Uterus (tissue), 2 donors: ENCODE results near the gene OST4.

Experiments used
- CTCF ChIP-seq, 4 experiments: fragments of 200-600 bp in 2 of 4; fragments of 450-650 bp in 2 of 4; sonication (generic) in 2 of 4; IDR thresholded peaks; one replicate each; pipeline ENCODE4 v1.5.1; 2016 to 2019; ENCODE audit warnings: antibody characterized with exemption in 4 of 4, mild to moderate bottlenecking in 2 of 4, moderate library complexity in 1 of 4
- POLR2A ChIP-seq, 2 donors: fragments of 450-650 bp; IDR thresholded peaks; one replicate each; pipeline ENCODE4 v1.6.1; 2016; ENCODE audit warnings: antibody characterized with exemption in 2 of 2, mild to moderate bottlenecking in 1 of 2, moderate library complexity in 1 of 2

DNA sequence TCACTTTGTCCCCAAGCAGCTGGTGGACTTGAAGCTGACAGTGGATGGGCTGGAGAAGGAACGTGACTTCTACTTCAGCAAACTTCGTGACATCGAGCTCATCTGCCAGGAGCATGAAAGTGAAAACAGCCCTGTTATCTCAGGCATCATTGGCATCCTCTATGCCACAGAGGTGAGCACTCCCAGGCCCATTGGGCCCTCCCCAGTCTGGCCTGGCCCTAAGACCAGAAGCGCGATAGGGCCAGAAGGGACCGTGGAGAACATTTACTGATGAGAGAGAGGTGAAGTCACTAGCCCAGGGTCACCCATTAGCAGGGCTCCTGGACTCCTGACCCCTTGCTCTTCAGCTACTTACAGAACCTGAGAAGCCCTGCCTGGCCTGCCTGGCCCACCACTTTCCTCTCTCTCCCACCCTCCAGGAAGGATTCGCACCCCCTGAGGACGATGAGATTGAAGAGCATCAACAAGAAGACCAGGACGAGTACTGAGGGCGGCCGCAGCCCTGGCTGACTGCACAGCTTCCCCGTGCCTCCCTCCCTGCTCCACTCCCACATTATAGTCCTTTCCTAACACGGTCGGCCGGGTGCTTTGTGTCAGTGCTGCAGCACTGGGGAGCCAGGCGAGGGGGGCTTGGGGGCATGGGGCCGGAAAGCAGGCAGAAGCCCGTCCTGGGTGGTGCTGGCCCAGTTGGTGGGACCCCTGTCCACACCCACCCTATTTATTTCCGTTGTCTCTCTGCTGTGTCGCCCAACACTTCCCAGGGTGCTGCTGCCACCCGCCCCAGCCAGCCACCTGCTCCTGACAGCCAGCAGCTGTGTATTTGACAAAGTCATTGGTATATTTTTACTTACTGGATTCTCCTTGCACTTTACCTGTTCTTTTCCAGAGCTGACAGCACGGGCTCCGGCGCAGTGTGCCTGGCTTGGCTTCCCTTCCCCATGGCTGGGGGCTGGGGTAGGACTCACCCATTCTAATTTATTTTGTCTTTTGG is 45.3 kb downstream of the OST4 start:
- TF ChIP-seq CTCF (IDR thresholded peaks at IDR 0.05) (no peak), POLR2A (IDR thresholded peaks at IDR 0.05) (no peak)
